C4-2B (cell line): ENCODE measurements around the gene F12.

ENCODE experiments used
- H3K27ac ChIP-seq: fragments of 450-650 bp; 2 replicates; pipeline ENCODE4 v1.5.1; 2017
- CTCF ChIP-seq: fragments of 450-650 bp; conservative IDR thresholded peaks from 2 replicates; pipeline ENCODE4 v1.5.1; 2017; ENCODE audit warnings: mild to moderate bottlenecking
- ZFX ChIP-seq: fragments of 450-650 bp; IDR thresholded peaks from 2 replicates; pipeline ENCODE4 v1.6.1; 2017

Gene F12

GRCh38 chr5:177428574-177429217, 19.3 kb upstream of the F12 start:
- TF ChIP-seq CTCF = no peak
- H3K27ac ChIP-seq = no peak overlapping the region; the same call in 1 of the 2 replicates

- H3K27ac ChIP-seq = peak overlapping the region; percentile 85
- no peak for TF ChIP-seq CTCF
Observed at GRCh38 chr5:177427919-177428573, 18.7 kb upstream of the F12 start.

GRCh38 chr5:177427211-177427822, 18.0 kb upstream of the F12 start:
- TF ChIP-seq CTCF (no peak), ZFX (no peak)
- H3K27ac ChIP-seq = peak overlapping the region; percentile 85

- TF ChIP-seq ZFX = peak; percentile 94; the same call in 1 of the 2 replicates
- no peak for TF ChIP-seq CTCF
- peak within 1 kb of the TSS; percentile 85 for H3K27ac ChIP-seq
Observed at GRCh38 chr5:177426566-177427210, 17.3 kb upstream of the F12 start, which contains the start of gene GRK6. Gene GRK6, plus strand, starts transcription at chr5:177426676. Its CDS starts 170 bp downstream, at chr5:177426846.

GRCh38 chr5:177425801-177426565, 16.6 kb upstream of the F12 start:
- TF ChIP-seq CTCF (no peak), ZFX (no peak)
- H3K27ac ChIP-seq = peak overlapping the region; percentile 85

- H3K27ac ChIP-seq = peak overlapping the region; percentile 85
- no peak for TF ChIP-seq ZFX
- TF ChIP-seq CTCF = no peak
Observed at GRCh38 chr5:177425196-177425800, 15.9 kb upstream of the F12 start.
